Type B pancreatic cell (in vitro differentiated cells): ENCODE data around the gene MEX3D. TPM values are rescaled to one million over a fixed set of nuclear protein-coding genes. Genes with fewer than 3 reads are reported as not detected.
"Not testable (repeated sequence)": the region's sequence is repeated elsewhere in the genome, so short reads cannot be mapped to it uniquely, and the experiment has no call there.

Experiments used
- DNase-seq: peaks from one replicate; pipeline ENCODE4 v3.0.0; 2021; ENCODE audit warnings: mixed read lengths; ENCODE audit not compliant: unreplicated experiment; ENCODE audit errors: extremely low spot score
- H3K27ac Mint-ChIP-seq: 2 replicates; pipeline ENCODE4 v1.8.0; 2021; ENCODE audit warnings: mild to moderate bottlenecking, mixed read lengths
- H3K27me3 Mint-ChIP-seq: 2 replicates; pipeline ENCODE4 v1.8.0; 2021; ENCODE audit warnings: mixed read lengths
- H3K36me3 Mint-ChIP-seq: 2 replicates; pipeline ENCODE4 v1.8.0; 2021; ENCODE audit warnings: mixed read lengths
- H3K4me1 Mint-ChIP-seq: one replicate; pipeline ENCODE4 v1.8.0; 2021; ENCODE audit warnings: mixed read lengths; ENCODE audit not compliant: unreplicated experiment
- H3K4me3 Mint-ChIP-seq: 2 replicates; pipeline ENCODE4 v1.8.0; 2021; ENCODE audit warnings: mild to moderate bottlenecking, mixed read lengths
- H3K9me3 Mint-ChIP-seq: 2 replicates; pipeline ENCODE4 v1.8.0; 2021; ENCODE audit warnings: mixed read lengths
- total RNA-seq: library from RNA; stranded (reverse); gene quantifications from 2 replicates; pipeline ENCODE4 v1.2.1, GENCODE V29; 2021; ENCODE audit warnings: low replicate concordance
- TF ChIP-seq, protein P1 (sequence below): fragments of 200-600 bp; sonication (generic); conservative IDR thresholded peaks from 2 replicates; pipeline ENCODE4 v1.5.0; 2021; ENCODE audit warnings: antibody characterized with exemption, mild to moderate bottlenecking

Gene MEX3D
- total RNA-seq, 1 donor from 2014 or later: 82.0 TPM

DNA sequence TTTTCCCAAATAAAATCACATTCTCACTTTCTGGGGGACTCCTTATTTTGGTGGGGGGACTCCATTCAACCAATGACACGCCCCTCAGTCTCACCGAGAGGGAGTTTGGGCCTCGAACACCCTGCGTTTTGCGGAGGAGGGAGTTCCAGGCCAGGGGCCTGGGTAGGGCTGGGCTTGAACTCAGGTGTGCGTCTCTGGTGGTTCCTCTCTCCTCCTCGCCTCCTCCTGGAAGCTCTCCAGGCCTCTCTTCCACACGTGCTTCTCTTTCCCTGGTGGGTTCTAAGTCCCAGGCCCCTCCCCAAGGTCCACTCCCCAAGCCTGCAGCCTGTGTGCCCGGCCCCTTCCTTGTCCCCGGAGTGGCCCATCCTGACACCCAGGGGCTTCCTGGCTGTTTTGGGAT is 14.7 kb downstream of the MEX3D start:
- TF ChIP-seq, protein P1, sequence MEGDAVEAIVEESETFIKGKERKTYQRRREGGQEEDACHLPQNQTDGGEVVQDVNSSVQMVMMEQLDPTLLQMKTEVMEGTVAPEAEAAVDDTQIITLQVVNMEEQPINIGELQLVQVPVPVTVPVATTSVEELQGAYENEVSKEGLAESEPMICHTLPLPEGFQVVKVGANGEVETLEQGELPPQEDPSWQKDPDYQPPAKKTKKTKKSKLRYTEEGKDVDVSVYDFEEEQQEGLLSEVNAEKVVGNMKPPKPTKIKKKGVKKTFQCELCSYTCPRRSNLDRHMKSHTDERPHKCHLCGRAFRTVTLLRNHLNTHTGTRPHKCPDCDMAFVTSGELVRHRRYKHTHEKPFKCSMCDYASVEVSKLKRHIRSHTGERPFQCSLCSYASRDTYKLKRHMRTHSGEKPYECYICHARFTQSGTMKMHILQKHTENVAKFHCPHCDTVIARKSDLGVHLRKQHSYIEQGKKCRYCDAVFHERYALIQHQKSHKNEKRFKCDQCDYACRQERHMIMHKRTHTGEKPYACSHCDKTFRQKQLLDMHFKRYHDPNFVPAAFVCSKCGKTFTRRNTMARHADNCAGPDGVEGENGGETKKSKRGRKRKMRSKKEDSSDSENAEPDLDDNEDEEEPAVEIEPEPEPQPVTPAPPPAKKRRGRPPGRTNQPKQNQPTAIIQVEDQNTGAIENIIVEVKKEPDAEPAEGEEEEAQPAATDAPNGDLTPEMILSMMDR: no peak
- no peak overlapping the region for H3K27ac Mint-ChIP-seq
- H3K27me3 Mint-ChIP-seq: no peaks in the 10 kb centered on the region
- no peaks in the 10 kb centered on the region for H3K36me3 Mint-ChIP-seq
- no peaks in the 10 kb centered on the region for H3K9me3 Mint-ChIP-seq
- no peak overlapping the region for H3K4me3 Mint-ChIP-seq
- peaks cover 2% of the 10 kb centered on the region for H3K4me1 Mint-ChIP-seq
- DNase-seq: no peak

DNA sequence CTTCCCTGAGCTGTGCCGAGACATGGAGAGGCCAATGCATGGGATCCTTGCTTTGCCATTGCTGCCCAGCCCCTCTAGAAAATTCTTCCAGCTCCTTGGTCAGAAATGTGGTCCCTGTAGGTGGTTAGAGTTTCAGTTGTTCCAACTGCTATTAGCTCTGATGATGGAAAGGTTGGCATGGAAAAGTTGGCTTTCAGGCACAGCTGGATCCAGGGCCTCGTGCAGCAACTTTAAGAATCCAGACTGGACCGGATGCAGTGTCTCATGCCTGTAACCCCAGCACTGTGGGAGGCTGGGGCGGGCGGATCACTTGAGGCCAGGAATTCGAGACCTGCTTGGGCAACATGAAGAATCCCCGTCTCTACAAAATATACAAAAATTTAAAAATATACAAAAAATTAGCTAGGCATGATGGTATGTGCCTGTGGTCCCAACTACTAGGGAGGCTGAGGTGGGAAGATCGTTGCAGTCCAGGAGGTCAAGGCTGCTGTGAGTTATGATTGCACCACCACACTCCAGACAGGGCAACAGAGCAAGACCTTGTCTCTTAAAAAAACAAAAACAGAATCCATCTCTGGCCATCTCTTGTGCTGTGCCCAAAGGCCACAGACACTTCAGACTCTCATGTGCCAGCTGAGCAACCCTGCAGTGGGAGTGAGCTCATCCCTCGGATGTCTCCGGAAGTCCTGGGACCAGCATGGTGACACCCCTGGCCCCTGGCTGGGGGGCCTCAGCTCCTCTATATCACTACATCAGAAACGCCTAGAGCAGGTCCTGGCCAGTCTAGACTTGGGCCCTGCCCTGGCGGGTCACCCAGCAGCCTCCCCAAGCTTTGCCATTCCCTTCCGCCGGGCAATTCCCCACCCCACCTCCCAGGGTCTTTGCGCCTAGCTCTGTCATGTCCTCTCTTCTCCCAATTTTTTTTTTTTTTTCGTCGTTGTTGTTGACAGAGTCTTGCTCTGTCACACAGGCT is 16.8 kb downstream of the MEX3D start:
- Mint-ChIP-seq H3K4me1 (no peaks in the 10 kb centered on the region), H3K27ac (no peak overlapping the region), H3K9me3 (no peaks in the 10 kb centered on the region), H3K4me3 (no peak overlapping the region), H3K27me3 (peaks cover under 1% of the 10 kb centered on the region), H3K36me3 (no peaks in the 10 kb centered on the region)
- DNase-seq: no peak
- TF ChIP-seq, protein P1: no peak

DNA sequence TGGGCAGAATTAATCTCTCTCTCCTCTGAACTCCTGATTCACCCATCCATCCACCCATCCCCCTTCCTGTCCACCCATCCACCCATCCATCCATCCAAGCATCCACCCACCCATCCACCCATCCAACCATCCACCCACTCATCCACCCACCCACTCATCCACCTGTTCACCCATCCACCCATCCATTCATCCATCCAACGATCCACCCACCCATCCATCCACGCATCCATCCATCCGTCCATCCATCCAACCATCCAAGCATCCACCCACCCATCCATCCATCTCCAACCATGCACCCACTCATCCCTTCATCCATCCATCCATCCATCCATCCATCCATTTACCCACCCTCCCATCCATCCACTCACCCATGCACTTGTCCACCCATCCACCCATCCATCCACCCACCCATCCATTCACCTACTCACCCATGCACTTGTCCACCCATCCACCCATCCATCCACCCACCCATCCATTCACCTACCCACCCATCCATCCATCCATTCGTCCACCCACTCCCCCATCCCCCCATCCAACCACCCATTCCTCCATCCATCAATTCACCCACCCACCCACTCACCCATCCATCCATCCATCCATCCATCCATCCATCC is 18.7 kb downstream of the MEX3D start:
- no peak for DNase-seq
- Mint-ChIP-seq H3K27me3 (peaks cover 13% of the 10 kb centered on the region), H3K9me3 (no peaks in the 10 kb centered on the region), H3K4me1 (no peaks in the 10 kb centered on the region), H3K36me3 (no peaks in the 10 kb centered on the region), H3K27ac (no peak overlapping the region), H3K4me3 (no peak overlapping the region)
- TF ChIP-seq, protein P1: no peak

DNA sequence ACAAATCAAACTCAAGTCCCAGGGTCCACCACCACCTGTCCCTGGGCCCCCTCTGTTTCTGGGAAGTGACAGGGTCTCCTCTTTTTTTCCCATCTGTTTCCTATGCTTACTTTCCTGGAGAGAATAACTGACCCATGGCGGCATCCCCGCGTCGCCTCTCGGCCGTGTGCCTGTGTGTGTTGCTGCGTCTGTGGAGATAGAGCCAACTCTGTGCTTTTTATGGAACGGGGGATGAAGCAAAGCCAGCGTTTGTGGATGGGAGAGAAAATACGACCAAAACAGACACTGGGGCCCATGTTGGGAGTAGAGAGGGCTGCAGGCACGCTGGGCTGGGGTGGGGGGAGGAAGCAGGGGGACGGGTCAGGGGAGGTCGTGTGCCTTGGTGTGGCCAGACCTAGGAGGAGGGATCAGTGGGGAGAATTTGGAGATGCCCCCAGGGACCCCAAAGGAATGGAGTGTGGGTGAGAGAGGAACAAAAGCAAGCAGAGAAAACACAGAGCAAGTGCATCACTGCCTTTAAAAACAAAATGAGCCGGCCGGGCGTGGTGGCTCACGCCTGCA is 27.7 kb downstream of the MEX3D start:
- peaks cover 27% of the 10 kb centered on the region for H3K27me3 Mint-ChIP-seq
- no peaks in the 10 kb centered on the region for H3K9me3 Mint-ChIP-seq
- H3K4me3 Mint-ChIP-seq: no peak overlapping the region
- TF ChIP-seq, protein P1: no peak
- H3K36me3 Mint-ChIP-seq: no peaks in the 10 kb centered on the region
- DNase-seq: no peak
- H3K27ac Mint-ChIP-seq: no peak overlapping the region
- H3K4me1 Mint-ChIP-seq: peaks cover 4% of the 10 kb centered on the region

DNA sequence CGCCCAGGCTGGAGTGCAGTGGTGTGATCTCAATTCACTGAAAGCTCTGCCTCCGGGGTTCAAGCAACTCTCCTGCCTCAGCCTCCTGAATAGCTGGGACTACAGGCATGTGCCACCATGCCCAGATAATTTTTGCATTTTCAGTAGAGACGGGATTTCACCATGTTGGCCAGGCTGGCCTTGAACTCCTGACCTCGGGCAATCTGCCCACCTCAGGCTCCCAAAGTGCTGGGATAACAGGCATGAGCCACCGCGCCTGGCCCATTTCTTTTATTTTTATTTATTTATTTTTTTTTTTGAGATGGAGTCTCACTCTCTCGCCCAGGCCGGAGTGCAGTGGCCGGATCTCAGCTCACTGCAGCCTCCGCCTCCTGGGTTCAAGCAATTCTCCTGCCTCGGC is 28.4 kb downstream of the MEX3D start:
- DNase-seq, H3K4me1 Mint-ChIP-seq, H3K36me3 Mint-ChIP-seq, H3K9me3 Mint-ChIP-seq, H3K4me3 Mint-ChIP-seq, H3K27ac Mint-ChIP-seq: not testable (repeated sequence)
- H3K27me3 Mint-ChIP-seq: peaks cover 29% of the 10 kb centered on the region

DNA sequence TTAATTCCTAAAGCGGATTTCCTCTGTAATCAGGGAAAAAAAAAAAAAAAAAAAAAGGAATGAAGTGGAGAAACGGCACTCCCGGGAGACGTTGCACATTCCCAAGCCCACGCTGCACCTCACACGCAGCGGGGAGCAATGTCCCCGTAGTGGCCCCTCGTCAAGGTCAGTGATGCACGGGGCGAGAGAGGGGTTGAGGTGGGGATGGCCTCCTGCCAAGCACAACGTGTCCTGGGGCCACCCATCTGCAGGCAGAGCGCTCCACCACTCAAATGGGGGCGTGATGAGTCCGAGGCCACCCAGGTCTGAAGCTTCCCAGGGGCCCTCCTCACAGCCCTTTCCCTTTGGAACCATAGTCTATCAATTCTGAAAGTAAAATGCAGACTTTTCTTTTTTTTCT is 29.1 kb downstream of the MEX3D start:
- peaks cover 22% of the 10 kb centered on the region for H3K27me3 Mint-ChIP-seq
- no peaks in the 10 kb centered on the region for H3K9me3 Mint-ChIP-seq
- DNase-seq: no peak
- no peak overlapping the region for H3K27ac Mint-ChIP-seq
- H3K36me3 Mint-ChIP-seq: no peaks in the 10 kb centered on the region
- H3K4me1 Mint-ChIP-seq: peaks cover 4% of the 10 kb centered on the region
- TF ChIP-seq, protein P1: no peak
- no peak overlapping the region for H3K4me3 Mint-ChIP-seq

DNA sequence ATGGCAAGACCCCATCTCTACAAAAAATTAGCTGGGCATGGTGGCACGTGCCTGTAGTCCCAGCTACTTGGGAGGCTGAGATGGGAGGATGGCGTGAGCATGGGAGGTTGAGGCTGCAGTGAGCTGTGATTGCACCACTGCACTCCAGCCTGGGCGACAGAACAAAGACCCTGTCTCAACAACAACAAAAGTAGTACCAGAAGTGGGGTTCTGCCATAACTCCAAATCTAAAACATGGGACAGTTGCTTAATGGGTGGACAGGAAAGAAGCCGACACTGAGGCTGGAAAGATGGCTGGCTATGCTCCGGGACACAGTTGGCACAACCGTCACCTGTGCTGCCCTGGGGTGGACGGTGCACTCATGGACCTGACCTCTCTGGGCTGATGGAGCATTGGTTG is 32.4 kb downstream of the MEX3D start:
- not testable (repeated sequence) for H3K36me3 Mint-ChIP-seq, DNase-seq, H3K4me1 Mint-ChIP-seq, H3K4me3 Mint-ChIP-seq, H3K9me3 Mint-ChIP-seq, H3K27ac Mint-ChIP-seq
- H3K27me3 Mint-ChIP-seq: peaks cover 12% of the 10 kb centered on the region
